D721Med (cell line): Measurements from ENCODE around the gene DYNLT1.
"Not testable (repeated sequence)": the region's sequence is repeated elsewhere in the genome, so short reads cannot be mapped to it uniquely, and the experiment has no call there.

ENCODE experiments used
- DNase-seq: peaks from one replicate; pipeline ENCODE4 v3.0.0; 2011; ENCODE audit warnings: low spot score; ENCODE audit not compliant: insufficient read length
- FAIRE-seq: peaks from 2 replicates; lab custom pipeline; 2011; peaks lifted over from hg19 to GRCh38; lab: Jason Lieb, UNC
- CTCF ChIP-seq: IDR thresholded peaks from 2 replicates; pipeline ENCODE4 v1.5.1; 2012; ENCODE audit warnings: mild to moderate bottlenecking, control low read depth; ENCODE audit not compliant: insufficient read depth; ENCODE audit errors: missing control alignments

The DYNLT1 gene

GRCh38 chr6:158654960-158655489 lies 10.5 kb upstream of the DYNLT1 start:
- TF ChIP-seq CTCF: no peak
- DNase-seq: no peak
- FAIRE-seq: no peak

GRCh38 chr6:158654498-158654897 lies 10.0 kb upstream of the DYNLT1 start:
- no peak for FAIRE-seq
- DNase-seq: no peak

GRCh38 chr6:158653577-158654354 lies 9.2 kb upstream of the DYNLT1 start:
- no peak for TF ChIP-seq CTCF
- FAIRE-seq (no peak), DNase-seq (no peak)

More at GRCh38 chr6:158654498-158654897, 10.0 kb upstream of the DYNLT1 start:
- TF ChIP-seq CTCF: no peak

- FAIRE-seq, DNase-seq: not testable (repeated sequence)
These were observed 7.6 kb upstream of the DYNLT1 start for GRCh38 chr6:158651981-158652737.

- no peak for TF ChIP-seq CTCF
- FAIRE-seq (no peak), DNase-seq (no peak)
These were observed 5.0 kb upstream of the DYNLT1 start, which contains the start of gene SYTL3 for GRCh38 chr6:158649289-158650143. SYTL3 (plus strand) TSS chr6:158650054; CDS start chr6:158663269, 13,215 bp downstream.

GRCh38 chr6:158648682-158649131 lies 4.2 kb upstream of the DYNLT1 start:
- no peak for FAIRE-seq
- no peak for TF ChIP-seq CTCF
- no peak for DNase-seq

- no peak for TF ChIP-seq CTCF
- DNase-seq (no peak), FAIRE-seq (no peak)
These were observed 3.0 kb upstream of the DYNLT1 start for GRCh38 chr6:158647501-158647900.
